ENCODE data around the gene TOP3A.

- no peak for TF ChIP-seq CTCF (IDR thresholded peaks at IDR 0.05)
- no peak for TF ChIP-seq POLR2AphosphoS5 (IDR thresholded peaks at IDR 0.05)
- TF ChIP-seq POLR2A (IDR thresholded peaks at IDR 0.05; ENCODE audit: low read depth), result no peak
Observed at GRCh38 chr17:18250708-18251107, 64.1 kb downstream of the TOP3A start.
